ENCODE data around the gene GLRA3. TPM values are rescaled to one million over a fixed set of nuclear protein-coding genes. Genes with fewer than 3 reads are reported as not detected.

The GLRA3 gene
- total and polyA plus RNA-seq, 2 experiments from 2014 or later, result 0.03 to 0.19 TPM

DNA sequence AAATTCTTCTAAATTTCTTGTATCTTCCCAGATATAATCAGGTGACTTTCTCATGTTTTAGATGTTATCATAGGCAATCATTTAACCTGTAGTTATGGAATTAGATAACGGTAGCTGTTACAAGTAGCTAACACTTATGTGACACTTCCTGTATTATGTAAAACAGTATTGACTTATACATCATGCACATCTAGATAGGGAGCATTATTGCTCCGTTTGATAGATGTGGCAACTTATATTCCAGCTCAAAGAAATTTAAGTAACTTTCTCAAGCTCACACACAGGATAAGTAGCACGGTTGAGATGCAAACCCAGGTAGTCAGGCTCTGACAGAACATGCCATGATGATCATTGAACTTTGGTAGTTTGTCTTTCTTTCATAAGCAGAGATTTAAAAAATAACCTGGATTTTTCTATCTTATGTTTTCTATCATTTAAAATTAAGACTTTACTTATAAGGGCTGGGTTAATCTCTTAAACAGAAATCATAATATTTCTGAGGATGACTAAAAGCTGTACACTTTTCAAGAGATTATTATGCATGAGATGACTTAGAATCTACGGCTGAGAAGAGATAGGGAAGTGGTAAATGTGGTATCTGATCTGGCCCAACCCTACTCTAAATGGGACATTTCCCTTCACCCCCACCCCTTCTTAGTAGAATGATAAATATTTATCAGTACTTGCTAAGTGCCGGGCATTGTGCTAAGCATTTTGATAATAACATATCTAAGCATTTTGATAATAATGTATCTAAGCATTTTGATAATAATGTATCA is 237.6 kb downstream of the GLRA3 start (continued):
- TF ChIP-seq, protein P1, sequence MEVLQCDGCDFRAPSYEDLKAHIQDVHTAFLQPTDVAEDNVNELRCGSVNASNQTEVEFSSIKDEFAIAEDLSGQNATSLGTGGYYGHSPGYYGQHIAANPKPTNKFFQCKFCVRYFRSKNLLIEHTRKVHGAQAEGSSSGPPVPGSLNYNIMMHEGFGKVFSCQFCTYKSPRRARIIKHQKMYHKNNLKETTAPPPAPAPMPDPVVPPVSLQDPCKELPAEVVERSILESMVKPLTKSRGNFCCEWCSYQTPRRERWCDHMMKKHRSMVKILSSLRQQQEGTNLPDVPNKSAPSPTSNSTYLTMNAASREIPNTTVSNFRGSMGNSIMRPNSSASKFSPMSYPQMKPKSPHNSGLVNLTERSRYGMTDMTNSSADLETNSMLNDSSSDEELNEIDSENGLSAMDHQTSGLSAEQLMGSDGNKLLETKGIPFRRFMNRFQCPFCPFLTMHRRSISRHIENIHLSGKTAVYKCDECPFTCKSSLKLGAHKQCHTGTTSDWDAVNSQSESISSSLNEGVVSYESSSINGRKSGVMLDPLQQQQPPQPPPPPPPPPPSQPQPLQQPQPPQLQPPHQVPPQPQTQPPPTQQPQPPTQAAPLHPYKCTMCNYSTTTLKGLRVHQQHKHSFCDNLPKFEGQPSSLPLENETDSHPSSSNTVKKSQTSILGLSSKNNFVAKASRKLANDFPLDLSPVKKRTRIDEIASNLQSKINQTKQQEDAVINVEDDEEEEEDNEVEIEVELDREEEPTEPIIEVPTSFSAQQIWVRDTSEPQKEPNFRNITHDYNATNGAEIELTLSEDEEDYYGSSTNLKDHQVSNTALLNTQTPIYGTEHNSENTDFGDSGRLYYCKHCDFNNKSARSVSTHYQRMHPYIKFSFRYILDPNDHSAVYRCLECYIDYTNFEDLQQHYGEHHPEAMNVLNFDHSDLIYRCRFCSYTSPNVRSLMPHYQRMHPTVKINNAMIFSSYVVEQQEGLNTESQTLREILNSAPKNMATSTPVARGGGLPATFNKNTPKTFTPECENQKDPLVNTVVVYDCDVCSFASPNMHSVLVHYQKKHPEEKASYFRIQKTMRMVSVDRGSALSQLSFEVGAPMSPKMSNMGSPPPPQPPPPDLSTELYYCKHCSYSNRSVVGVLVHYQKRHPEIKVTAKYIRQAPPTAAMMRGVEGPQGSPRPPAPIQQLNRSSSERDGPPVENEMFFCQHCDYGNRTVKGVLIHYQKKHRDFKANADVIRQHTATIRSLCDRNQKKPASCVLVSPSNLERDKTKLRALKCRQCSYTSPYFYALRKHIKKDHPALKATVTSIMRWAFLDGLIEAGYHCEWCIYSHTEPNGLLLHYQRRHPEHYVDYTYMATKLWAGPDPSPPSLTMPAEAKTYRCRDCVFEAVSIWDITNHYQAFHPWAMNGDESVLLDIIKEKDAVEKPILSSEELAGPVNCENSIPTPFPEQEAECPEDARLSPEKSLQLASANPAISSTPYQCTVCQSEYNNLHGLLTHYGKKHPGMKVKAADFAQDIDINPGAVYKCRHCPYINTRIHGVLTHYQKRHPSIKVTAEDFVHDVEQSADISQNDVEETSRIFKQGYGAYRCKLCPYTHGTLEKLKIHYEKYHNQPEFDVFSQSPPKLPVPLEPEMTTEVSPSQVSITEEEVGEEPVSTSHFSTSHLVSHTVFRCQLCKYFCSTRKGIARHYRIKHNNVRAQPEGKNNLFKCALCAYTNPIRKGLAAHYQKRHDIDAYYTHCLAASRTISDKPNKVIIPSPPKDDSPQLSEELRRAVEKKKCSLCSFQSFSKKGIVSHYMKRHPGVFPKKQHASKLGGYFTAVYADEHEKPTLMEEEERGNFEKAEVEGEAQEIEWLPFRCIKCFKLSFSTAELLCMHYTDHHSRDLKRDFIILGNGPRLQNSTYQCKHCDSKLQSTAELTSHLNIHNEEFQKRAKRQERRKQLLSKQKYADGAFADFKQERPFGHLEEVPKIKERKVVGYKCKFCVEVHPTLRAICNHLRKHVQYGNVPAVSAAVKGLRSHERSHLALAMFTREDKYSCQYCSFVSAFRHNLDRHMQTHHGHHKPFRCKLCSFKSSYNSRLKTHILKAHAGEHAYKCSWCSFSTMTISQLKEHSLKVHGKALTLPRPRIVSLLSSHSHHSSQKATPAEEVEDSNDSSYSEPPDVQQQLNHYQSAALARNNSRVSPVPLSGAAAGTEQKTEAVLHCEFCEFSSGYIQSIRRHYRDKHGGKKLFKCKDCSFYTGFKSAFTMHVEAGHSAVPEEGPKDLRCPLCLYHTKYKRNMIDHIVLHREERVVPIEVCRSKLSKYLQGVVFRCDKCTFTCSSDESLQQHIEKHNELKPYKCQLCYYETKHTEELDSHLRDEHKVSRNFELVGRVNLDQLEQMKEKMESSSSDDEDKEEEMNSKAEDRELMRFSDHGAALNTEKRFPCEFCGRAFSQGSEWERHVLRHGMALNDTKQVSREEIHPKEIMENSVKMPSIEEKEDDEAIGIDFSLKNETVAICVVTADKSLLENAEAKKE (CRISPR knock-in tag; IDR thresholded peaks at IDR 0.05), result no peak
- TF ChIP-seq, protein P2, sequence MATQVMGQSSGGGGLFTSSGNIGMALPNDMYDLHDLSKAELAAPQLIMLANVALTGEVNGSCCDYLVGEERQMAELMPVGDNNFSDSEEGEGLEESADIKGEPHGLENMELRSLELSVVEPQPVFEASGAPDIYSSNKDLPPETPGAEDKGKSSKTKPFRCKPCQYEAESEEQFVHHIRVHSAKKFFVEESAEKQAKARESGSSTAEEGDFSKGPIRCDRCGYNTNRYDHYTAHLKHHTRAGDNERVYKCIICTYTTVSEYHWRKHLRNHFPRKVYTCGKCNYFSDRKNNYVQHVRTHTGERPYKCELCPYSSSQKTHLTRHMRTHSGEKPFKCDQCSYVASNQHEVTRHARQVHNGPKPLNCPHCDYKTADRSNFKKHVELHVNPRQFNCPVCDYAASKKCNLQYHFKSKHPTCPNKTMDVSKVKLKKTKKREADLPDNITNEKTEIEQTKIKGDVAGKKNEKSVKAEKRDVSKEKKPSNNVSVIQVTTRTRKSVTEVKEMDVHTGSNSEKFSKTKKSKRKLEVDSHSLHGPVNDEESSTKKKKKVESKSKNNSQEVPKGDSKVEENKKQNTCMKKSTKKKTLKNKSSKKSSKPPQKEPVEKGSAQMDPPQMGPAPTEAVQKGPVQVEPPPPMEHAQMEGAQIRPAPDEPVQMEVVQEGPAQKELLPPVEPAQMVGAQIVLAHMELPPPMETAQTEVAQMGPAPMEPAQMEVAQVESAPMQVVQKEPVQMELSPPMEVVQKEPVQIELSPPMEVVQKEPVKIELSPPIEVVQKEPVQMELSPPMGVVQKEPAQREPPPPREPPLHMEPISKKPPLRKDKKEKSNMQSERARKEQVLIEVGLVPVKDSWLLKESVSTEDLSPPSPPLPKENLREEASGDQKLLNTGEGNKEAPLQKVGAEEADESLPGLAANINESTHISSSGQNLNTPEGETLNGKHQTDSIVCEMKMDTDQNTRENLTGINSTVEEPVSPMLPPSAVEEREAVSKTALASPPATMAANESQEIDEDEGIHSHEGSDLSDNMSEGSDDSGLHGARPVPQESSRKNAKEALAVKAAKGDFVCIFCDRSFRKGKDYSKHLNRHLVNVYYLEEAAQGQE (IDR thresholded peaks at IDR 0.05; ENCODE audit: unreplicated experiment), result no peak
- TF ChIP-seq, protein P3, sequence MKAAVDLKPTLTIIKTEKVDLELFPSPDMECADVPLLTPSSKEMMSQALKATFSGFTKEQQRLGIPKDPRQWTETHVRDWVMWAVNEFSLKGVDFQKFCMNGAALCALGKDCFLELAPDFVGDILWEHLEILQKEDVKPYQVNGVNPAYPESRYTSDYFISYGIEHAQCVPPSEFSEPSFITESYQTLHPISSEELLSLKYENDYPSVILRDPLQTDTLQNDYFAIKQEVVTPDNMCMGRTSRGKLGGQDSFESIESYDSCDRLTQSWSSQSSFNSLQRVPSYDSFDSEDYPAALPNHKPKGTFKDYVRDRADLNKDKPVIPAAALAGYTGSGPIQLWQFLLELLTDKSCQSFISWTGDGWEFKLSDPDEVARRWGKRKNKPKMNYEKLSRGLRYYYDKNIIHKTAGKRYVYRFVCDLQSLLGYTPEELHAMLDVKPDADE (IDR thresholded peaks at IDR 0.05), result no peak
- TF ChIP-seq STAT1 (IDR thresholded peaks at IDR 0.05; ENCODE audit: unreplicated experiment), result no peak

All from GM23338 (cell line).